ENCODE results near the gene ALKBH3.

The ALKBH3 gene

GRCh38 chr11:43898574-43898973 lies 17.9 kb downstream of the ALKBH3 start:
- DNase-seq = no peak

- DNase-seq = no peak
These were observed 18.5 kb downstream of the ALKBH3 start for GRCh38 chr11:43899094-43899493.

GRCh38 chr11:43901551-43901950 lies 20.9 kb downstream of the ALKBH3 start:
- no peak for DNase-seq

GRCh38 chr11:43903078-43903477 lies 22.4 kb downstream of the ALKBH3 start:
- no peak for DNase-seq

- no peak for DNase-seq
These were observed 23.3 kb downstream of the ALKBH3 start for GRCh38 chr11:43903969-43904368.

- no peak for DNase-seq
These were observed 24.3 kb downstream of the ALKBH3 start for GRCh38 chr11:43904742-43905535.

- DNase-seq = no peak
These were observed 25.2 kb downstream of the ALKBH3 start for GRCh38 chr11:43905813-43906241.

GRCh38 chr11:43907028-43907975 lies 26.7 kb downstream of the ALKBH3 start:
- DNase-seq = no peak

- DNase-seq = no peak
These were observed 27.6 kb downstream of the ALKBH3 start for GRCh38 chr11:43908191-43908590.

GRCh38 chr11:43908683-43909082 lies 28.1 kb downstream of the ALKBH3 start:
- no peak for DNase-seq

GRCh38 chr11:43913829-43914380 lies 33.3 kb downstream of the ALKBH3 start:
- DNase-seq = no peak

GRCh38 chr11:43914466-43914865 lies 33.8 kb downstream of the ALKBH3 start:
- DNase-seq = no peak

- no peak for DNase-seq
These were observed 36.0 kb downstream of the ALKBH3 start for GRCh38 chr11:43916621-43917020.

GRCh38 chr11:43917851-43918250 lies 37.2 kb downstream of the ALKBH3 start:
- DNase-seq = no peak

- no peak for DNase-seq
These were observed 38.0 kb downstream of the ALKBH3 start for GRCh38 chr11:43918662-43919061.

- DNase-seq = no peak
These were observed 39.4 kb downstream of the ALKBH3 start for GRCh38 chr11:43919852-43920597.

- DNase-seq = no peak
These were observed 40.2 kb downstream of the ALKBH3 start for GRCh38 chr11:43920598-43921419.

- no peak for DNase-seq
These were observed 41.1 kb downstream of the ALKBH3 start for GRCh38 chr11:43921561-43922294.

GRCh38 chr11:43922295-43922648 lies 41.6 kb downstream of the ALKBH3 start:
- DNase-seq = no peak

- no peak for DNase-seq
These were observed 42.2 kb downstream of the ALKBH3 start for GRCh38 chr11:43922744-43923405.
